Measurements from ENCODE around the gene GRAMD1B. TPM values are rescaled to one million over a fixed set of nuclear protein-coding genes. Genes with fewer than 3 reads are reported as not detected.
"Not testable (repeated sequence)": the region's sequence is repeated elsewhere in the genome, so short reads cannot be mapped to it uniquely, and the experiment has no call there.

GRAMD1B gene
- total RNA-seq, 1 donor from 2014 or later: 2.6 TPM

- DNase-seq (ENCODE audit: low read depth in 2 of 2): no peak
These were observed 14.0 kb downstream of the GRAMD1B start for GRCh38 chr11:123443851-123444623.

GRCh38 chr11:123448823-123449222 lies 18.8 kb downstream of the GRAMD1B start:
- DNase-seq (ENCODE audit: low read depth in 2 of 2): no peak

DNA sequence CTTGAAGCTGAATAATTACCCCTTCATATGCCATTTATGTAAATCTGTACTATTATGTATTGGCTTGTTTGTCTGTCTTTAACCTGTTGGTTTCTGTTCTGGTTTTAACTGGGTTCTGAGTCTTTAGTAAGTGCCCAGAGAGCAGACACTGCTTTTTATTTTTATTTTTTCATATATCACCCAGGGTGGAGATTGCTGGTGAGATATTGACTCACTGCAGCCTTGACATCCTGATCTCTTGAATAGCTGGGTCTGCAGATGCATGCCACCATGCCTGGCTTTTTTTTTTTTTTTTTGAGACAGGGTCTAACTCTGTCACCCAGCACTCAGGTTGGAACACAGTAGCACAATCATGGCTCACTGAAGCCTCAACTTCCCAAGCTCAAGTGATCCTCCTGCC lies 19.4 kb downstream of the GRAMD1B start:
- no peak for DNase-seq (ENCODE audit: low read depth in 2 of 2)

GRCh38 chr11:123450623-123451022 lies 20.6 kb downstream of the GRAMD1B start:
- no peak for DNase-seq (ENCODE audit: low read depth in 2 of 2)

GRCh38 chr11:123451183-123451781 lies 21.2 kb downstream of the GRAMD1B start:
- peak in 1 of 2 donors; percentile 37 for DNase-seq (ENCODE audit: low read depth in 2 of 2)

DNA sequence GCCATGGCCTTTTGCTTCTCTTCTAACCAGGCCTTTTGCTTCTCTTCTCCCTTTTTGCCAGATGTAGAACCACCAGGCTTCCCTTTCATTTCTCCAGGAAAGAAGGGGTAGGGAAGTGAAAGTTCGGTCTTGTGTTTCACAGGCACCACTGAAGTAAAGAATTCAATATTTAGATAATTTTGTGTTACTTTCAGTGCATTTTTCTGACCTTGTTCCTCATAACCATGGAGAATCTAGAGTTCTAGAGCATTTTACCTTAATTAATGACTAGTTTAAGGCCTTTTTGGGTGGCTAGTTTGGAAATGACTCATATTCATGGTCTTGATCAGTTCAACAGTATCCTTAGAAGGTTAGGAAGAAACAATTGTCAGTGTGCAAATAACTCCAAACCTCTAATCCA lies 22.7 kb downstream of the GRAMD1B start:
- DNase-seq (ENCODE audit: low read depth in 2 of 2): no peak

DNA sequence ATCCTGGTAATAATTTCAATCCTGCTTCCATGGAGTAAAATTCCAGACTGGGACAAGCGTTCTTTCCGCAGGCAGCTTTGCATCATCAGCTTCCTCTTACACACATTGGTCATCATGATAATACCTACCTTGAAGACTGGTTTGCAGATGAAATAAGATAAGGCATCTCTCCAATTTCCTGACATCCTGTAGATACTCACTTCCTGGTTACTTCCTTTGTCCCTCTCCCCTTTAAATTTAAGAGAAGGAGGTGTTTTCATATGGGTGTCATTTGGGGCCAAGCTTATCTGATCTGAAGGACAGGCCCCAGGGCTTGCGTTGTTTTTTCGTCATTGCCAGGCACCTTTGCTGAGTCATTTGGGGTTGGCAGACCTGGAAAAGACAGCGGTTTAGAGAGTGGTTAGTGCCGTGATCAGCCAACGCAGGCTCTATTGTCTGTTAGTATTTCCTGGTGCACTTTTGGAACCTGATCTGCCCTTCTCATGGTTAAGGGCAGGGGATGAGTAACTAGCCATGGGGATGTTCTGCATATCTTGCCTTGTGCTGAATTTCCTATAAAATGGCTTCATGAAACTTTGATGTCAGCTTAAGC lies 24.1 kb downstream of the GRAMD1B start:
- peak; percentile 77 to 79 for DNase-seq (ENCODE audit: low read depth in 2 of 2)

- DNase-seq (ENCODE audit: low read depth in 2 of 2): no peak
These were observed 24.7 kb downstream of the GRAMD1B start for GRCh38 chr11:123454796-123455195.

DNA sequence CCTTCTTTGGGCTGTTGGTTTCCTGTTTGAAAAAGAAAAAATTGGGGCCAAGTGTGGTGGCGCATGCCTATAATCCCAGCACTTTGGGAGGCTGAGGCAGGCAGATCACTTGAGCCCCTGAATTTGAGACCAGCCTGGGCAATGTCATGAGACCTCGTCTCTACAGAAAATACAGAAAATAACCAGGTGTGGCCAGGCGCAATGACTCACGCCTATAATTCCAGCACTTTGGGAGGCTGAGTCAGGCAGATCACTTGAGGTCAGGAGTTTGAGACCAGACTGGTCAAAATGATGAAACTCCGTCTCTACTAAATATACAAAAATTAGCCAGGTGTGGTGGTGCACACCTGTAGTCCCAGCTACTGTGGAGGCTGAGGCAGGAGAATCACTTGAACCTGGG lies 26.4 kb downstream of the GRAMD1B start:
- not testable (repeated sequence) for DNase-seq (ENCODE audit: low read depth in 2 of 2)

- peak; percentile 51 to 62 for DNase-seq (ENCODE audit: low read depth in 2 of 2)
These were observed 27.2 kb downstream of the GRAMD1B start for GRCh38 chr11:123457187-123457770.

GRCh38 chr11:123458501-123458900 lies 28.4 kb downstream of the GRAMD1B start:
- DNase-seq (ENCODE audit: low read depth in 2 of 2): no peak

DNA sequence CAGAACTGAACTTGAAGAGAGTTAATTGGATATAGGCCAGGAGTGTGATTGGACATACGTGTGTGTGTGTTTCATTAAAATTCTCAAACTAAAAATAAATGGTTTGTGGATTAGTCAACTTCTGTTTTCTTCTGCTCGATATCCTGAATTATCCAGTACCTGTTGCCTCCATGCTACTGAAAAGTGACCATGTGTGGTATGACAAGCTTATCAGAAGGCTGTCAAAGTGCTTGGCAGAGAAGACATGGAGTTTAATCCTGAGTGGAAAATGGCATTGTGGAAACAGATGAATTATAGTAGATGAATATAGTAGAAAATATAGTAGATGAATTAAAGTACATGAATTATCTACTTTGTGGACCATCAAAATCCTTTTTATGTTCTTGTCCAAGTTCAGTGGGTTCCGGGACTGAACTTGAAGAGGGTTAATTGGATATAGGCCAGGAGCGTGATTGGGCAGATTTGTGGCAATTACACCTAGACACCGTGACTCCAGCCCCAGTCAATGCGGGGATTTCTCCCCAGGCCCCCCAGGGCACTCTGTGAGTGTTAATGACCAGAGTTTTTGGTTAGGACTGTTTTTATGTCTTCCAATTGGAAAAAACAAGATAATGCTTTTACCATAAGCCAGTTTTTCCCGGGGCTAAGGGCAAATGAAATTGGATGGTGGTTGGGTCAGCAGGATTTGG lies 30.1 kb downstream of the GRAMD1B start:
- DNase-seq (ENCODE audit: low read depth in 2 of 2): no peak

DNA sequence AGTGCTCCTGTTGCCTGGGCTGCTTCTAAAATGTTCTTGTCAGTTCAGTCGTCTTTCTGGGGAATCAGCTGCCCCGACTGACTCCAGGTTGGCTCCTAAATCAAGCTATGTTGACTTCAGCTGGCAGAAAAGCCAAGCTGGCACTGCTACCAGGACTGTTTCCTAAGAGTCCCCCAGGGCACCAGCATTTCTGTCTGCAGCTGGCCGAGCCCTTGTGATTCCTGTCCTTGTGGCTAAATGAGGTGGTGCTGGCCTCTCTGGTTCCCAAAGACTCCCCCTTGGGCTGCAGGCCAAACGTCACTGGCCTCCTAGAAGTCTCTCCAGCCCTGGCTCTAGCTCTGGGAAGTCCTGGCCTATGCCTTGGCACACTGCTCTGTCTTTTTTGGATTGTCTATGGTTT lies 31.1 kb downstream of the GRAMD1B start:
- DNase-seq (ENCODE audit: low read depth in 2 of 2): no peak

DNA sequence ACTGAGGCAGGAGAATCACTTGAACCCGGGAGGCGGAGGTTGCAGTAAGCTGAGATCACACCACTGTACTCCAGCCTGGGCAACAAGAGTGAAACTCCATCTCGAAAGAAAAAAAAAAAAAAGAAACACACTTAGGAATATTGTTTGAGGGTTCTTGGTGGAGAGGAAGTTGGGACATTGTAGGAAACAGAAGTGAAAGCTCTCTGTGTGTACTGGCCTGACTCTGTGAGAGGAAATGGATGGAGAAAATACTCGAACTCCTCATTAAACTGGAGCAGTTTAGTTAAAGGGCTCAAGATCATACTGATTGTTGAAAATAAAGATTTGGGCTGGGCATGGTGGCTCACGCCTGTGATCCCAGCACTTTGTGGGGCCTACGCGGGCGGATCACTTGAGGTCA lies 35.6 kb downstream of the GRAMD1B start:
- not testable (repeated sequence) for DNase-seq (ENCODE audit: low read depth in 2 of 2)

GRCh38 chr11:123466172-123466571 lies 36.1 kb downstream of the GRAMD1B start:
- DNase-seq (ENCODE audit: low read depth in 2 of 2): not testable (repeated sequence)

GRCh38 chr11:123469089-123469488 lies 39.0 kb downstream of the GRAMD1B start:
- peak; percentile 13 to 47 for DNase-seq (ENCODE audit: low read depth in 2 of 2)

GRCh38 chr11:123469586-123469985 lies 39.5 kb downstream of the GRAMD1B start:
- DNase-seq (ENCODE audit: low read depth in 2 of 2): no peak

GRCh38 chr11:123470842-123471241 lies 40.8 kb downstream of the GRAMD1B start:
- DNase-seq (ENCODE audit: low read depth in 2 of 2): no peak

GRCh38 chr11:123472236-123472935 lies 42.3 kb downstream of the GRAMD1B start:
- DNase-seq (ENCODE audit: low read depth in 2 of 2): no peak

- peak; percentile 52 to 95 for DNase-seq (ENCODE audit: low read depth in 2 of 2)
These were observed 44.0 kb downstream of the GRAMD1B start for GRCh38 chr11:123473941-123474677.
